Ishikawa (cell line): ENCODE results near the gene ERMN.

ENCODE experiments used
- CEBPB ChIP-seq: IDR thresholded peaks from 2 replicates; pipeline ENCODE4 v1.6.1; 2012
- CREB1 ChIP-seq: IDR thresholded peaks from 2 replicates; pipeline ENCODE4 v1.6.1; 2012; ENCODE audit warnings: low read depth
- EGR1 ChIP-seq: IDR thresholded peaks from 2 replicates; pipeline ENCODE4 v1.6.1; 2012
- EP300 ChIP-seq: IDR thresholded peaks from 2 replicates; pipeline ENCODE4 v1.6.1; 2012; ENCODE audit warnings: borderline replicate concordance
- FOXM1 ChIP-seq: IDR thresholded peaks from 2 replicates; pipeline ENCODE4 v1.6.1; 2012; ENCODE audit warnings: low read depth, borderline replicate concordance
- MAX ChIP-seq: IDR thresholded peaks from 2 replicates; pipeline ENCODE4 v1.6.1; 2012
- NFIC ChIP-seq: IDR thresholded peaks from 2 replicates; pipeline ENCODE4 v1.6.1; 2012
- RAD21 ChIP-seq: IDR thresholded peaks from 2 replicates; pipeline ENCODE4 v1.6.1; 2012; ENCODE audit warnings: low read depth
- TAF1 ChIP-seq: IDR thresholded peaks from 2 replicates; pipeline ENCODE4 v1.6.1; 2012; ENCODE audit warnings: low read depth, mild to moderate bottlenecking
- TCF12 ChIP-seq: IDR thresholded peaks from 2 replicates; pipeline ENCODE4 v1.6.1; 2012; ENCODE audit warnings: low read depth
- TEAD4 ChIP-seq: IDR thresholded peaks from 2 replicates; pipeline ENCODE4 v1.6.1; 2012
- YY1 ChIP-seq: IDR thresholded peaks from 2 replicates; pipeline ENCODE4 v1.6.1; 2012; ENCODE audit warnings: low read depth
- ZBTB7A ChIP-seq: IDR thresholded peaks from 2 replicates; pipeline ENCODE4 v1.6.1; 2012; ENCODE audit warnings: low read depth
- TF ChIP-seq, protein P1 (sequence below): IDR thresholded peaks from 2 replicates; pipeline ENCODE4 v1.6.1; 2012; ENCODE audit warnings: low read depth, mild to moderate bottlenecking
- TF ChIP-seq, protein P2 (sequence below): IDR thresholded peaks from 2 replicates; pipeline ENCODE4 v1.6.1; 2012

The ERMN gene

GRCh38 chr2:157269060-157269459, 56.6 kb downstream of the ERMN start:
- TF ChIP-seq ZBTB7A: no peak
- no peak for TF ChIP-seq TAF1
- no peak for TF ChIP-seq FOXM1
- TF ChIP-seq CREB1: no peak
- no peak for TF ChIP-seq EGR1
- TF ChIP-seq TEAD4: no peak
- TF ChIP-seq CEBPB: no peak
- TF ChIP-seq, protein P1, sequence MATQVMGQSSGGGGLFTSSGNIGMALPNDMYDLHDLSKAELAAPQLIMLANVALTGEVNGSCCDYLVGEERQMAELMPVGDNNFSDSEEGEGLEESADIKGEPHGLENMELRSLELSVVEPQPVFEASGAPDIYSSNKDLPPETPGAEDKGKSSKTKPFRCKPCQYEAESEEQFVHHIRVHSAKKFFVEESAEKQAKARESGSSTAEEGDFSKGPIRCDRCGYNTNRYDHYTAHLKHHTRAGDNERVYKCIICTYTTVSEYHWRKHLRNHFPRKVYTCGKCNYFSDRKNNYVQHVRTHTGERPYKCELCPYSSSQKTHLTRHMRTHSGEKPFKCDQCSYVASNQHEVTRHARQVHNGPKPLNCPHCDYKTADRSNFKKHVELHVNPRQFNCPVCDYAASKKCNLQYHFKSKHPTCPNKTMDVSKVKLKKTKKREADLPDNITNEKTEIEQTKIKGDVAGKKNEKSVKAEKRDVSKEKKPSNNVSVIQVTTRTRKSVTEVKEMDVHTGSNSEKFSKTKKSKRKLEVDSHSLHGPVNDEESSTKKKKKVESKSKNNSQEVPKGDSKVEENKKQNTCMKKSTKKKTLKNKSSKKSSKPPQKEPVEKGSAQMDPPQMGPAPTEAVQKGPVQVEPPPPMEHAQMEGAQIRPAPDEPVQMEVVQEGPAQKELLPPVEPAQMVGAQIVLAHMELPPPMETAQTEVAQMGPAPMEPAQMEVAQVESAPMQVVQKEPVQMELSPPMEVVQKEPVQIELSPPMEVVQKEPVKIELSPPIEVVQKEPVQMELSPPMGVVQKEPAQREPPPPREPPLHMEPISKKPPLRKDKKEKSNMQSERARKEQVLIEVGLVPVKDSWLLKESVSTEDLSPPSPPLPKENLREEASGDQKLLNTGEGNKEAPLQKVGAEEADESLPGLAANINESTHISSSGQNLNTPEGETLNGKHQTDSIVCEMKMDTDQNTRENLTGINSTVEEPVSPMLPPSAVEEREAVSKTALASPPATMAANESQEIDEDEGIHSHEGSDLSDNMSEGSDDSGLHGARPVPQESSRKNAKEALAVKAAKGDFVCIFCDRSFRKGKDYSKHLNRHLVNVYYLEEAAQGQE: no peak
- TF ChIP-seq EP300: no peak
- no peak for TF ChIP-seq MAX
- TF ChIP-seq, protein P2, sequence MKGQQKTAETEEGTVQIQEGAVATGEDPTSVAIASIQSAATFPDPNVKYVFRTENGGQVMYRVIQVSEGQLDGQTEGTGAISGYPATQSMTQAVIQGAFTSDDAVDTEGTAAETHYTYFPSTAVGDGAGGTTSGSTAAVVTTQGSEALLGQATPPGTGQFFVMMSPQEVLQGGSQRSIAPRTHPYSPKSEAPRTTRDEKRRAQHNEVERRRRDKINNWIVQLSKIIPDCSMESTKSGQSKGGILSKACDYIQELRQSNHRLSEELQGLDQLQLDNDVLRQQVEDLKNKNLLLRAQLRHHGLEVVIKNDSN: no peak
- no peak for TF ChIP-seq TCF12
- no peak for TF ChIP-seq NFIC
- no peak for TF ChIP-seq RAD21
- TF ChIP-seq YY1: no peak
